IMR-90 (cell line): ENCODE results near the gene APOL2. TPM values are rescaled to one million over a fixed set of nuclear protein-coding genes. Genes with fewer than 3 reads are reported as not detected.

Source experiments
- ATAC-seq: fragments of 200-7000 bp; cut with Tn5 transposase; 2 replicates; pipeline ENCODE4 v1.9.1; 2020; ENCODE audit warnings: low read depth, mild to moderate bottlenecking, moderate library complexity
- BruUV-seq: library from RNA; stranded (reverse); fragments of 400-500 nt; replicated peaks from 2 replicates; lab custom pipeline; 2021; lab: Mats Ljungman, UMichigan
- CTCF ChIA-PET: fragments of 300-600 bp; formaldehyde crosslinking; extraction: SDS; loops from one replicate; lab custom pipeline; 2021; ENCODE audit warnings: antibody characterized with exemption; lab: Yijun Ruan, JAX
- POLR2A ChIA-PET: fragments of 300-600 bp; sonication (Branson Sonifier 250); formaldehyde crosslinking; loops from one replicate; lab custom pipeline; 2022; ENCODE audit warnings: antibody characterized with exemption; ENCODE audit not compliant: unreplicated experiment; lab: Charles Lee
- DNase-seq: peaks from one replicate; pipeline ENCODE4 v3.0.0; 2013
- H2AFZ ChIP-seq: replicated peaks from 2 replicates; pipeline ENCODE3; 2013; ENCODE audit warnings: low read length, mild to moderate bottlenecking; ENCODE audit not compliant: poor library complexity
- H2AK5ac ChIP-seq: 2 replicates; pipeline ENCODE4 v1.6.1; 2013; ENCODE audit warnings: low read depth, low read length, inconsistent platforms
- H2AK9ac ChIP-seq: replicated peaks from 2 replicates; pipeline ENCODE3; 2013; ENCODE audit warnings: mild to moderate bottlenecking, low read depth, low read length, moderate library complexity; ENCODE audit not compliant: poor library complexity
- H2BK120ac ChIP-seq: 2 replicates; pipeline ENCODE4 v1.6.1; 2013; ENCODE audit warnings: low read depth, low read length, inconsistent platforms
- H2BK15ac ChIP-seq: 3 replicates; pipeline ENCODE4 v1.6.1; 2013; ENCODE audit warnings: low read depth, low read length, inconsistent platforms
- H2BK20ac ChIP-seq: 2 replicates; pipeline ENCODE4 v1.6.1; 2013; ENCODE audit warnings: low read depth, mild to moderate bottlenecking, inconsistent platforms, low read length, moderate library complexity
- H2BK5ac ChIP-seq: 2 replicates; pipeline ENCODE4 v1.6.1; 2013; ENCODE audit warnings: mild to moderate bottlenecking, low read depth, low read length, inconsistent platforms; ENCODE audit not compliant: poor library complexity, severe bottlenecking
- H3K14ac ChIP-seq: replicated peaks from 2 replicates; pipeline ENCODE4 v1.6.1; 2013; ENCODE audit warnings: low read depth, low read length, inconsistent platforms
- H3K18ac ChIP-seq: 2 replicates; pipeline ENCODE4 v1.6.1; 2013; ENCODE audit warnings: low read depth, low read length, control low read depth
- H3K23ac ChIP-seq: 2 replicates; pipeline ENCODE4 v1.6.1; 2013; ENCODE audit warnings: low read depth, low read length, inconsistent platforms
- H3K27ac ChIP-seq: 2 replicates; pipeline ENCODE4 v1.5.1; 2013; ENCODE audit warnings: mild to moderate bottlenecking, control low read depth, low read length; ENCODE audit not compliant: insufficient read depth
- H3K27me3 ChIP-seq: 2 replicates; pipeline ENCODE4 v1.6.1; 2013; ENCODE audit warnings: low read length; ENCODE audit not compliant: control insufficient read depth, insufficient read depth
- H3K36me3 ChIP-seq: 2 replicates; pipeline ENCODE4 v1.6.1; 2013; ENCODE audit warnings: low read length, mixed read lengths; ENCODE audit not compliant: control insufficient read depth, insufficient read depth
- H3K4ac ChIP-seq: 2 replicates; pipeline ENCODE4 v1.6.1; 2013; ENCODE audit warnings: low read depth, low read length, inconsistent platforms
- H3K4me1 ChIP-seq: 2 replicates; pipeline ENCODE4 v1.6.1; 2013; ENCODE audit warnings: low read length, mixed read lengths; ENCODE audit not compliant: control insufficient read depth, insufficient read depth
- H3K4me2 ChIP-seq: 2 replicates; pipeline ENCODE4 v1.6.1; 2013; ENCODE audit warnings: low read depth, mild to moderate bottlenecking, control low read depth, low read length, moderate library complexity
- H3K4me3 ChIP-seq: 2 replicates; pipeline ENCODE4 v1.5.1; 2013; ENCODE audit warnings: low read depth, mild to moderate bottlenecking, control low read depth, low read length, moderate library complexity; ENCODE audit not compliant: insufficient read depth
- H3K56ac ChIP-seq: 2 replicates; pipeline ENCODE4 v1.6.1; 2013; ENCODE audit warnings: low read length, inconsistent platforms; ENCODE audit not compliant: insufficient read depth; ENCODE audit errors: extremely low read depth
- H3K79me1 ChIP-seq, 2 experiments: 2 replicates each; pipeline ENCODE4 v1.6.1; 2013; ENCODE audit warnings: low read length in 2 of 2, inconsistent platforms in 1 of 2, low read depth in 1 of 2
- H3K9ac ChIP-seq: 2 replicates; pipeline ENCODE4 v1.6.1; 2013; ENCODE audit warnings: low read depth, low read length, control low read depth
- H3K9me1 ChIP-seq: 2 replicates; pipeline ENCODE4 v1.6.1; 2013; ENCODE audit warnings: low read length, inconsistent platforms; ENCODE audit not compliant: insufficient read depth
- H3K9me3 ChIP-seq: 2 replicates; pipeline ENCODE4 v1.6.1; 2013; ENCODE audit warnings: low read length; ENCODE audit not compliant: control insufficient read depth, insufficient read depth
- H4K20me1 ChIP-seq: 2 replicates; pipeline ENCODE4 v1.6.1; 2013; ENCODE audit warnings: low read length, inconsistent platforms; ENCODE audit not compliant: insufficient read depth
- H4K5ac ChIP-seq: 2 replicates; pipeline ENCODE4 v1.6.1; 2013; ENCODE audit warnings: mild to moderate bottlenecking, low read depth, low read length, control low read depth
- H4K8ac ChIP-seq, 2 experiments: 2 replicates each; pipeline ENCODE4 v1.6.1; 2013; ENCODE audit warnings: low read depth in 2 of 2, low read length in 2 of 2, control low read depth in 1 of 2, inconsistent platforms in 1 of 2
- H4K91ac ChIP-seq: 2 replicates; pipeline ENCODE4 v1.6.1; 2013; ENCODE audit warnings: low read depth, low read length, inconsistent platforms; ENCODE audit not compliant: insufficient read depth
- FOS ChIP-seq: fragments of 150-350 bp; IDR thresholded peaks from 2 replicates; pipeline ENCODE4 v1.6.1; 2016; ENCODE audit warnings: low read depth, low read length
- POLR2A ChIP-seq: IDR thresholded peaks from 2 replicates; pipeline ENCODE4 v1.6.1; 2012; ENCODE audit warnings: mild to moderate bottlenecking, low read depth, low read length
- WGBS, 2 experiments: methylation state at CpG; one replicate each; pipeline versions ENCODE4 v1.1.5 to v1.1.7; 2013; ENCODE audit warnings: missing lambda C conversion rate in 2 of 2; ENCODE audit not compliant: insufficient read length in 1 of 2; ENCODE audit errors: extremely low coverage in 2 of 2; 5-methylcytosine and 5-hydroxymethylcytosine counted together
- dilution Hi-C: fragments of 300-500 bp; cut with HindIII; formaldehyde crosslinking; loops from one replicate; pipeline ENCODE4 v1.14.3; 2018; ENCODE audit warnings: low sequenced_read_pairs; ENCODE audit not compliant: unreplicated experiment
- in situ Hi-C: fragments of 300-500 bp; cut with MboI; formaldehyde crosslinking; loops from 3 replicates; pipeline ENCODE4 v1.14.3; 2019; ENCODE audit warnings: low sequenced_read_pairs, inconsistent platforms, mixed read lengths
- intact Hi-C: fragments of 100-400 bp; cut with micrococcal nuclease; formaldehyde crosslinking; loops from 2 replicates; pipeline ENCODE4 v1.10.0; 2022
- polyA plus RNA-seq, 3 experiments: library from polyadenylated mRNA; depleted of rRNA; stranded (reverse); fragments of >200 nt; gene quantifications; 2 replicates each; pipeline ENCODE4 v1.2.3, GENCODE V29; 2012; ENCODE audit warnings: low replicate concordance in 1 of 3
- total RNA-seq: library from RNA; depleted of rRNA; stranded (reverse); fragments of >200 nt; gene quantifications from 2 replicates; pipeline ENCODE4 v1.2.3, GENCODE V29; 2012

The APOL2 gene
- total and polyA plus RNA-seq, 2 of the 4 experiments (the other 2 are of a cell fraction) = 13.1 to 57.5 TPM

DNA sequence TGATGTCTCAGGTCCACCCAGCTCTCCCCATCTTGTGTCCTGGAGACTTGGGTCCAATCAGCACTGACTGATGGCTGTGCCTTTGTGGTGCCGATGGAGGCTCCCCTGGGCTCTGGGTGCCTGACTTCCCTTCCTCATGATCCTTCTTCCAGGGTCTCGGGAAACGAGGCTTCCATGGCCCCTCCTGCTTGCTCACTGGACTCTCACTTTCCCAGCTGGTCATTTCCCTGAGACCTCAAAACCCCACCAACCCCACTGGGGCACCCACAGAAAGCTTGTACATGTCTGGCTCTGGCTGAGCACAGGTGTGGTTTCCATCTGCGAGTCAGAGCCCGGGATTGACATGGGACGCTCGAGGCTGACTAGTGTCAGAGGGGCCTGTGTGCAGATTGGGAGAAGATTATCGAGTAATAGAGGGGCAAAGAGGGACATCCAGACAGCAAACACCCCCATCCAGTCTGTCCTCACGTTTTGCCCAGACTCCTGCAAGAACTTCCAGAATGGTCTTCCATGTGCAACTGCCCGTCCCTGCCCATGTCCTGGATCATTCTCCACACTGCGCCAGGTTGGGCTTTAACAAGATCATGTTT, 28.7 kb upstream of the APOL2 start:
- H3K9ac ChIP-seq = no peak overlapping the region
- no peak overlapping the region for H2AFZ ChIP-seq
- no peak for DNase-seq
- H4K20me1 ChIP-seq = no peaks in the 10 kb centered on the region
- H2BK5ac ChIP-seq = no peak overlapping the region
- in situ Hi-C loops (no loop called here), dilution Hi-C loops (no loop called here), intact Hi-C loops (no loop called here)
- no peak overlapping the region; the same call in 1 of the 2 replicates for H3K14ac ChIP-seq
- no peak overlapping the region for H3K23ac ChIP-seq
- no peak overlapping the region for H3K27ac ChIP-seq
- WGBS, 2 experiments = 80% methylated on average over 2 of the region's 11 CpGs; no CpG with 5 or more reads in 1 of the 2 experiments
- H3K18ac ChIP-seq = no peak overlapping the region
- no peak overlapping the region for H3K56ac ChIP-seq
- no peak overlapping the region for H2BK20ac ChIP-seq
- H3K36me3 ChIP-seq = peaks cover 6% of the 10 kb centered on the region; the same call in 1 of the 2 replicates
- H4K8ac ChIP-seq = no peak overlapping the region
- TF ChIP-seq POLR2A (0 out of 2 replicates have a peak, but pooled peaks have one; percentile 18), FOS (no peak)
- no peak overlapping the region for H2BK15ac ChIP-seq
- H3K4me1 ChIP-seq = no peaks in the 10 kb centered on the region
- no peaks in the 10 kb centered on the region for H3K9me1 ChIP-seq
- no peak overlapping the region for H2BK120ac ChIP-seq
- no peak overlapping the region for H4K91ac ChIP-seq
- no peaks in the 10 kb centered on the region for H3K79me1 ChIP-seq
- H2AK5ac ChIP-seq = no peak overlapping the region
- no peak overlapping the region for H4K5ac ChIP-seq
- CTCF ChIA-PET = no interaction called here
- H3K27me3 ChIP-seq = no peaks in the 10 kb centered on the region
- POLR2A ChIA-PET = no interaction called here
- H3K9me3 ChIP-seq = no peaks in the 10 kb centered on the region
- H3K4me3 ChIP-seq = no peak overlapping the region
- no TSS peak for BruUV-seq
- ATAC-seq = no peak
- no peak overlapping the region for H3K4ac ChIP-seq
- H3K4me2 ChIP-seq = no peak overlapping the region
- H2AK9ac ChIP-seq = no peak overlapping the region
